ENCODE data around the gene PREX1. TPM values are rescaled to one million over a fixed set of nuclear protein-coding genes. Genes with fewer than 3 reads are reported as not detected.
A peak's percentile ranks its signal among the peaks of the same experiment; 100 is the strongest.

The PREX1 gene
- total and polyA plus RNA-seq, 10 donors = 36.7 to 279 (median 157) TPM

- peak; percentile 79 for DNase-seq
- Histone ChIP-seq H3K4me3 (peak overlapping the region in 1 of 8 donors; percentile 2), H3K4me1 (peaks cover 19 to 54% (median 29%) of the 10 kb centered on the region in 6 donors), H3K9me3 (no peaks in the 10 kb centered on the region), H3K36me3 (no peaks in the 10 kb centered on the region), H3K27ac (peak overlapping the region in 7 of 8 donors; percentile 67 to 97 (median 79)), H3K27me3 (replicated peaks in 1 of 7) (no peaks in the 10 kb centered on the region)
- TF ChIP-seq CTCF (IDR thresholded peaks at IDR 0.05 in 8 of 11, conservative IDR thresholded peaks at IDR 0.05 in 3 of 11) (no peak), POLR2A (IDR thresholded peaks at IDR 0.05) (no peak), POLR2AphosphoS5 (IDR thresholded peaks at IDR 0.05) (peak in 1 of 3 donors; percentile 33)
- intact Hi-C loops (cut with DNase I; ENCODE audit: low total_unique reads) = no loop called here
- WGBS, 5 donors = 18 to 32% (median 27%) methylated on average over 3 of the region's 3 CpGs
These were observed 4.6 kb upstream of the PREX1 start for GRCh38 chr20:48832405-48832730.

- H3K9me3 ChIP-seq = no peaks in the 10 kb centered on the region
- no peaks in the 10 kb centered on the region for H3K27me3 ChIP-seq (replicated peaks in 1 of 7)
- H3K4me1 ChIP-seq = peaks cover 19 to 59% (median 29%) of the 10 kb centered on the region in 6 donors
- H3K27ac ChIP-seq = peak overlapping the region; percentile 13 to 97 (median 78)
- TF ChIP-seq POLR2AphosphoS5 (IDR thresholded peaks at IDR 0.05) (peak in 1 of 3 donors; percentile 22), CTCF (IDR thresholded peaks at IDR 0.05 in 8 of 11, conservative IDR thresholded peaks at IDR 0.05 in 3 of 11) (no peak)
- peak overlapping the region in 1 of 8 donors; percentile 2 for H3K4me3 ChIP-seq
- no peaks in the 10 kb centered on the region for H3K36me3 ChIP-seq
- intact Hi-C loops (cut with DNase I; ENCODE audit: low total_unique reads) = no loop called here
- DNase-seq = peak; percentile 70
- 10 to 32% (median 18%) methylated on average over 6 to 7 of the region's 7 CpGs for WGBS, 5 donors
These were observed 4.1 kb upstream of the PREX1 start for GRCh38 chr20:48831718-48832404.

GRCh38 chr20:48830826-48831318, 3.1 kb upstream of the PREX1 start:
- H3K36me3 ChIP-seq = no peaks in the 10 kb centered on the region
- H3K9me3 ChIP-seq = no peaks in the 10 kb centered on the region
- no peaks in the 10 kb centered on the region for H3K27me3 ChIP-seq (replicated peaks in 1 of 7)
- WGBS, 5 donors = 92 to 100% (median 97%) methylated on average over 3 of the region's 3 CpGs
- peaks cover 19 to 69% (median 31%) of the 10 kb centered on the region in 6 donors for H3K4me1 ChIP-seq
- H3K27ac ChIP-seq = peak overlapping the region in 6 of 8 donors; percentile 67 to 97 (median 82)
- TF ChIP-seq CTCF (IDR thresholded peaks at IDR 0.05 in 8 of 11, conservative IDR thresholded peaks at IDR 0.05 in 3 of 11) = no peak
- TF ChIP-seq POLR2A (IDR thresholded peaks at IDR 0.05) = no peak
- TF ChIP-seq POLR2AphosphoS5 (IDR thresholded peaks at IDR 0.05) = no peak
- intact Hi-C loops (cut with DNase I; ENCODE audit: low total_unique reads) = no loop called here
- no peak for DNase-seq
- no peak overlapping the region for H3K4me3 ChIP-seq

GRCh38 chr20:48829940-48830339, 2.1 kb upstream of the PREX1 start:
- intact Hi-C loops (cut with DNase I; ENCODE audit: low total_unique reads) = loop anchor here (10.0 kb wide), 1 partner anchor 75 kb away; no protein-coding TSS in a partner anchor
- TF ChIP-seq POLR2A (IDR thresholded peaks at IDR 0.05) (no peak), POLR2AphosphoS5 (IDR thresholded peaks at IDR 0.05) (no peak), CTCF (IDR thresholded peaks at IDR 0.05 in 8 of 11, conservative IDR thresholded peaks at IDR 0.05 in 3 of 11) (no peak)
- 75 to 98% (median 94%) methylated on average over 4 of the region's 4 CpGs for WGBS, 5 donors
- H3K27ac ChIP-seq = peak overlapping the region in 3 of 8 donors; percentile 85 to 97 (median 96)
- H3K4me1 ChIP-seq = peaks cover 22 to 78% (median 40%) of the 10 kb centered on the region in 6 donors
- no peak overlapping the region for H3K4me3 ChIP-seq
- no peaks in the 10 kb centered on the region for H3K36me3 ChIP-seq
- DNase-seq = no peak
- H3K9me3 ChIP-seq = no peaks in the 10 kb centered on the region
- H3K27me3 ChIP-seq (replicated peaks in 1 of 7) = no peaks in the 10 kb centered on the region

All from spleen (tissue), 11 donors.